HG02759 (cell line): ENCODE data around the gene HARBI1.

Experiments used
- ATAC-seq: cut with Tn5 transposase; IDR thresholded peaks from one replicate; pipeline ENCODE4 v1.9.1; 2021; ENCODE audit warnings: mild to moderate bottlenecking, moderate library complexity; ENCODE audit not compliant: unreplicated experiment

HARBI1 gene, protein sequence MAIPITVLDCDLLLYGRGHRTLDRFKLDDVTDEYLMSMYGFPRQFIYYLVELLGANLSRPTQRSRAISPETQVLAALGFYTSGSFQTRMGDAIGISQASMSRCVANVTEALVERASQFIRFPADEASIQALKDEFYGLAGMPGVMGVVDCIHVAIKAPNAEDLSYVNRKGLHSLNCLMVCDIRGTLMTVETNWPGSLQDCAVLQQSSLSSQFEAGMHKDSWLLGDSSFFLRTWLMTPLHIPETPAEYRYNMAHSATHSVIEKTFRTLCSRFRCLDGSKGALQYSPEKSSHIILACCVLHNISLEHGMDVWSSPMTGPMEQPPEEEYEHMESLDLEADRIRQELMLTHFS

DNA sequence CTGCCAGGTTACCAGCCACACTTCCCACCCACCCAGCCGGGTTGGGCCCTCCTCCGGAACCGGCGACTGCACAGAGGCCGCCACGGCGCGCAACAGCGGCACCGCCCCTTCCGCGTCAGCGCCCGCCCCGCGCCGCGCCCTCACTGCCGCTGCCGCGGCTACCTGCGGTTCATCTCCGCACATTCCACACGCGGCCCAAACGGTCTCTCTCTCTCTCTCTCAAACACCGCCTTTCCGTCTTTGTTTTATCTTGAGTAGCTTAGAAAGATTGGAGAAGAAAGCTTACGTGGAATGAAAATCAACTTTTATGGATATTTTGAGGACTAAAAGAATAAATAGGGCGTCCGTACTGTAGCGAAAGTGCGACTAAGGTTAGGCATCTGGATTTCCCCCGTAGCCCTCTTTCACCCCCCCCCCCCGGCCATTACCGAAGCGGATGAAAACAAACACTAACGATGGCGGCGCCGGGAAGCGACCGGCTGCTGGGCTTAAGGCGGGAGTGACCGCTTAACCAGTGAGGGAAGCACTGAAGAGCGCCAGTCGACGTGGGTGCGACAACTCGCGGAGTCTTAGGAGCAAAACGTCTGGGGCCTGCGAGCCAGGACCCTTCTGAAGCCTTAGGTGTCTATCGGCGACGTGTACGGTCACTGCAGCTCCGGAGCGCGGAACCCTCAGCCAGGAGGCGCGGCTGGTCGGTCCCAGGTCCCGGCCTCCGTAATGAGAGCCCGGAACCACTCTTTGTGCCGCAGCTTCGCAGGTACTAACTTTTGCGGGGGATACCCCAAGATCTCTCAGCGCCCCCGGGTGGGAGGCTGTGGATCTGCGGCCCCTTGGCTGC is at the start of gene HARBI1, which contains the start of gene ATG13:
HARBI1 (minus strand) TSS at position 94 of the 838 bp plus-strand sequence. CDS start 990 bp downstream, outside the sequence.
ATG13 (plus strand) TSS at position 420 of the 838 bp plus-strand sequence. CDS start 26,739 bp downstream, outside the sequence.
- ATAC-seq: peak; percentile 98

GRCh38 chr11:46666516-46666915 is 49.5 kb upstream of the HARBI1 start:
- ATAC-seq: no peak

DNA sequence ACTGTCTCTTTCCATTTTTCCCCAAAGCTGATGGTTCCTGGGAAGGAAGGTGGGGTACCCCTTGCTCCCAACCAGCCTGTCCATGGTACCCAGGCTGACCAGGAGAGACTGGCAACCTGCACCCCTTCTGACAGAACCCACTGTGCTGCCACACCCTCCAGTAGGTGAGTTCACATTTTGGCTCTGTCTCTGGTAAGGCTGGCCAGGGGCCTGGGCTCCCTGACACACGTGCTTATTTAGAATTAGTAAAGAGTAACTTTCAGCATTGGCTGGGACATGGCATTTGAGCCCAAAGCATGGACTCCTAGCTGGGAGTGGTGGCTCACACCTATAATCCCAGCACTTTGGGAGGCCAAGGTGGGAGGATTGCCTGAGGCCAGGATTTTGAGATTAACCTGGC is 48.3 kb upstream of the HARBI1 start:
- ATAC-seq: no peak

GRCh38 chr11:46664612-46665011 is 47.6 kb upstream of the HARBI1 start:
- ATAC-seq: no peak

DNA sequence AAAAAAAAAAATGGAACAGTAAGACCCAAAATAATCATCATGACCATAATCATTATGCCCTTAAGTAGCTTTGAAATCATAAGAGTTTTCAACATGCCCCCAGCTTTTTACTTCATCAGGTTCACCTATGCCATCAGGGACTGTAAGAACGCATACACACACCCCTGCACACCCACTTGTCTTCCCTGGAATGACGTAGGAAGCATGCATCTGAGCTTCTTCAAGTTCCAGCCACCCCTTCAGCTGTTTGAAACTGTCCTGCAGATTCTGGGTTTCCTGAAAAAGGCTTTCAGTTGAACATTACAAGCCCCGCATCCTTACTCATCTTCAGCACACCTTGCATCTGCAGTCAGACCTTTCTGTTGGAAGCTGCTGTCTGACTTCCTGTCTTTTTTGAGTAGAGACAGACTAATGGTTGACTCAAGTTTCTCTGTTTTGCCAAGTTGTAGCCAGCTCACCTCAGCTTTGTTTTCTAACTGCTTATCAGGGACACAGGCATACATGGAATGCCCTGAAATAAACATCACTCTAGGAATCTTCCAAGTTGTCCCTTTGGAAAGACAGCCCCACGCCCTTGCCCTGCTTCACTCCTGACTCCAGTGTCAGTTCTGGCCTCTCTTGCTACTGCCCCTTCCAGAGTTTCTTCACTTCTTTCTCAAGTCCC is 46.4 kb upstream of the HARBI1 start:
- ATAC-seq: no peak

DNA sequence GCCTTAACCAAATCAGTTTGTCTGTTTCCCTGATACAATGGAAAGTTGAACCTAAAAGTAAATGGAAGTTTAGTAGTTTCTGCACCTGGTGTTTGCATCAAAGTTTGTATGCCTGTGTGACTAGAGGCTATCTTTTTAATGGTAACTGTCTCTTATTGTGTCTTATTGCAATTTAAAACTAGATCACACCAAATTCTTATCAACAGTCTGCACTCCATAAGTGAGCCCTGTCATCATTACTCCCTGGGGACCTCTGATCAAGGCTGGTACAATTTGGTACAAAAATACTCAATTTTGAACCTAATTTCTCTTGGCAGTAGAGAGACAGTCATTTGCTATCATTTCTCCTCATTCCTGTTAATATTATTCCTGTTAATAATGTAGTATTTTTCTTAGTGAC is 45.3 kb upstream of the HARBI1 start:
- ATAC-seq: no peak

DNA sequence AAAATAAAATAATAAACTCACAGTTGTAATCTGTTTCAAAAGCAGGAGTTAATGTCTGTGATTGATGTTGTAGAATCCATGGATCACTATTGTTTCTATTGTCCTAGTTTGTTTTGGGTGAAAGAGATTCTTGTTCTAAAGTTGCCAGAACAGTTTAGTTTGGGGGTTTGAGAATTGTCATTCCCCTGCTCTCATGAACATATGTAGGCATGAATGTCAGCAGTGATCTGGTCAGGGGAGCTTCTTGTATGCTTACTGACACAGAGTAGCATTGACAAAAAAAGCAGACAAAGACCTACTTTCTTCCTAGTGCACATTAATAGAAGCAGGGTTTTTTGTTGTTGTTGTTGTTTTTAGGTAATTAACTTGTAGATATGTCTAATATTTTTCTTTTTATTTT is 44.8 kb upstream of the HARBI1 start:
- ATAC-seq: no peak

GRCh38 chr11:46659908-46660307 is 42.9 kb upstream of the HARBI1 start:
- no peak for ATAC-seq

DNA sequence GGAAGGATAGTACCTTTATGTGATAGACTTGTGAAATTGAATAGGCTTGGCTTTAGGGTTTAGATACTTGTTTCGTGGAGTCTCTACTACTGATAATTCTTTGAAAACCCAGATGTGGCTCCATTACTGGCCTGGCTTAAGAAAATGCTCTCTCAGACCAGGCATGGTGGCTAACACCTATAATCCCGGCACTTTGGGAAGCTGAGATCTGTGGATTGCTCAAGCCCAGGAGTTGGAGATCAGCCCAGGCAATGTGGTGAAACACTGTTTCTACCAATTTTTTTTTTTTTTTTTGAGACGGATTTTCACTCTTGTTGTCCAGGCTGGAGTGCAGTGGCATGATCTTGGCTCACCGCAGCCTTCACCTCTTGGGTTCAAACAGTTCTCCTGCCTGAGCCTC is 41.2 kb upstream of the HARBI1 start:
- ATAC-seq: no peak

GRCh38 chr11:46657186-46657585 is 40.2 kb upstream of the HARBI1 start:
- no peak for ATAC-seq

DNA sequence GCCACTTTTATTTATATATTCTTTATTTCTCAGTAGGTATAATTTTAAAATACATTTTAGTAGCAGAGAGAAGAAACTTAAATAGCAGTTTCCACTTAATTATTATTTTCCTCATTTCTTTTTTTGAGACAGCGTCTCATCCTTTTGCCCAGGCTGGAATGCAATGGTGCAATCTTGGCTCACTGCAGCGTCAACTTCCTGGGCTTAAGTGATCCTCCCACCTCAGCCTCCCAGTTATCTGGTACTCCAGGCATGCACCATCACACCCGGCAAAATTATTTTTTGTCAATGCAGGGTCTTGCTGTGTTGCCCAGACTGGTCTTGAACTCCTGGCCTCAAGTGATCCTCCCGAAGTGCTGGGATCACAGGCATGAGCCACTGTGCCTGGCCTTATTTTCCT is 38.6 kb upstream of the HARBI1 start:
- no peak for ATAC-seq

- no peak for ATAC-seq
Measured at GRCh38 chr11:46649180-46649738, 32.2 kb upstream of the HARBI1 start.

GRCh38 chr11:46643986-46644385 is 27.0 kb upstream of the HARBI1 start:
- ATAC-seq: no peak

DNA sequence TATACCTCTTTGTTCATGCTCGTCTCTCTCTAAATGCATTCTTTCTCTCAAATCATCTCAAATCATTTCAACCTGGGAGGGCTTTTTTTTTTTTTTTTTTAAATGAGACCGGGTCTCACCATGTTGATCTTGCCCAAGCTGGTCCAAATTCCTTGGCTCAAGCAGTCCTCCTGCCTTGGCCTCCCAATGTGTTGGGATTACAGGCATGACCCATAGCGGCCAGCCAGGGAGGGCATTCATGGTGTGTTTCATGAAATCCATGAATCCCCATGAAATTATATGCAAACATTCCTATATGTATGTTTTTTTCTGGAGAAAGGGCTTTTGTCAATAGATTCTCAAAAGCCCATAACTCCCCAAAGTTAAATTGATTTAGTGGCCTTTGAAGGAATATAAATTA is 26.5 kb upstream of the HARBI1 start:
- no peak for ATAC-seq

DNA sequence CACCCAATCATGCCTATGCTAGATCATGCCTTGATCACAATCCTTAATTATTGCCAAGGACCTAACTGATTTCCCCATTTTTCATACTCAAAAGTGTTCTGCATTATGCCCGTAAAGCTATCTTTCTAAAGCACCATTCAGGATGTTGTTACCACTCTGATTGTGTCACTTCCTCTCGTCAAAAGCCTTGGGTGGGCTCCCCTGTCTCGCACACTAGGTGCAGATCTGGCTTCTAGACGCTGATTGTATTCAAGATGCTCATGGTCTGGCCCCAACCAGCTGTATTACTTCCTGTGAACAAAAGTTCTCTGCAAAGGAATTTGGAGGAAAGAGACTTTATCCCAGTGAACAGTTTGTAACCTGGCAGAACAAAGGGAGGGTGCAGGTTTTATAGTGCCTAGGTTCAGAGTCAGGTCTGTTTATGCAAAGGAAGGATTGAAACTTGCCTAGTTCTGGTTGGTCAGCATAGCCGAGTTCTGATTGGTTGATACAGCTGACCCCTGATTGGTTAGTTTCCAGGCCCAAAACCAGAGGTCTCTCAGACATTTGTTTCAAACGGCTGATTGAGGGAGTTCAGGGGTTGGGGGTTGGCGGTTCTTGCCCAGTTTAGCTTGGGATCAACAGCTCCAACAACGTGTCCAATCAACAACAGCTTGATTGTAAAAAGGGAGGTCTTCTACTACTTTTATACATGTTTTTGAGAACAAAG is 25.8 kb upstream of the HARBI1 start:
- ATAC-seq: no peak

DNA sequence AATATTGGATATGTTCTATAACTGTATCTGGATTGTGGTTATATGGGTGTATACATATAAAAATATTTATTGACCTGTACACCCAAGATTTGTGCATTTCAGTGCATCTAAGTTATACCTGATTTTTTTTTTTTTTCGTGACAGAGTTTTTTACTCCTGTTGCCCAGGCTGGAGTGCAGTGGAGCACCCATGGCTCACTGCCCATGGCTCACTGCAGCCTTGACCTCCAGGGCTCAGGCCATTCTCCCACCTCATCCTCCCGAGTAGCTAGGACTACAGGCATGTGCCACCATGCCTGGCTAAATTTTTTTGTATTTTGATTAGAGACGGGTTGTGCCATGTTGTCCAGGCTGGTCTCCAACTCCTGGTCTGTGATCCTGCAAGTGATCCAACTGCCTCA is 24.6 kb upstream of the HARBI1 start:
- no peak for ATAC-seq

DNA sequence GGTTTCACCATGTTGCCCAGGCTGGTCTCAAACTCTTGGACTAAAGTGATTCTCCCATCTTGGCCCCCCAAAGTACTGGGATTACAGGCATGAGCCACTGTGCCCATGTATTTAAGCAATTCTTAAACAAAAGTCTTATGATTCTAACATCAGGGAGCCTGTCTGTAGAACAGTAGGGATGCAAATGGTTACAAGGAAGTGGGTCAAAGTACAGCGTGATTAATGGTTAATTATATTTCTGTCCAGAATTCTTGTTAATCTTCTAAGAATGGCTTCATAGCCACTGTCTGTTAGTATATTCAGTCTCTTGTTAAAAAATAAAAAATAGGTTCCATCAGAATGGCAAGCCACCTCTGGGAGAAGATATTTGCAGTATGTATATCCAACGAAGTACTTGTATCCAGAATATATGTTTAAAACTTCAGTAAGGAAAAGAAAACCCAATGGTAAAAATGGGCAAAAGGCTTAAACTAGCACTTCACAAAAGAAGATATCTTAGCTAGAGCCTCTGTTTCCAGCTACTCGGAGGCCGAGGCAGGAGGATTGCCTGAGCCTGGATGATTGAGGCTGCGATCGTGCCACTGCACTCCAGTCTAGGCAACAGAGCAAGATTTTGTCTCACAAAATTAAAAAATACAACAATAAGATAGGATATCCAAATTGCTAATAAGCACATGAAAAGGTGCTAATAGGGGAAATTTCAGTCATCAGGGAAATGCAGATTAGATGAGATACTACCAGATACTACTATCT is 23.2 kb upstream of the HARBI1 start:
- no peak for ATAC-seq

DNA sequence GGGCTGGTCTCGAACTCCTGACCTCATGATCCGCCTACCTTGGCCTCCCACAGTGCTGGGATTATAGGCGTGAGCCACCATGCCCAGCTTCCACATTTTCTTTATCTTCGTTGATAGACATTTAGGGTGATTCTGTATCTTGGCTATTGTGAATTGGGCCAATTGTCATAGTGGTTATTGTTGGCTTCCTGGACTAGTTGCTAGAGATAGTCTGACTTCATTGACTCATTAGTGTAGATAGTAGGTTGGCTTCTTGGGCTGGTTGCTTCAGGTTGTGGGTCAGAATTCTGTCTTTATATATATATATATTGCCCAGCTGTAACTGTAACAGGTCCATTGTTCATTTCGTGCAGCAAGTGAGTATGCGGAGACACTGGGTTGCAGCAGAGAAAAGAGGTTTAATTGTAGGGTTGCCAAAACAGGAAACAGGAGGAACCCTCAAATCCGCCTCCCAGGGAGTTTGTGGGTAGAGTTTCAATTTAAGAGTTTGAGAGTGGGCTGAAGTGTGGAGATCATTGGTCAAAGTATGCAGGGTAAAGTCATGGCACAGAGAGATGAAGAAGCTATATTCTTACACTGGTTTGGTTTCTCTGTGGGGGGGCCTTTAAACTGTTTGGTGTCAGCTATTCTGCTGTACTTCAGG is 22.3 kb upstream of the HARBI1 start:
- no peak for ATAC-seq

DNA sequence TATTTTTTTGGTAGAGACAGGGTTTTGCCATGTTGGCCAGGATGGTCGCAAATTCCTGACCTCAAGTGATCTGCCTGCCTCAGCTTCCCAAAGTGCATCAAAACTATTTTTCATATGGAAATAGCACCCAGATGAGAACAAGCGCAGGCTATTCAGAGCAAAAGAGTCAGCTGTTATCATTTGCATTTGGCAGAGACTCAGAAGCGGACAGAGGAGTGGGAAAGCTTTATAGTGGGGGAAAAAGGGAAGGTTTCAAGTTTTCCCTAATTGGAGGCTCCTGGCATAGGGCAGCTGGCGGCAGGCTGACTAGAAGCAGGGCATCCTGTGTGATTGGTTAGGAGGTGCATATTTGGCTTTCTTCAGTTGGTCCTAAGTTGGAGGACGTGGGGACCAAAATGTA is 20.5 kb upstream of the HARBI1 start:
- no peak for ATAC-seq
